Panc1 (cell line): ENCODE measurements around the gene CDH5. TPM values are rescaled to one million over a fixed set of nuclear protein-coding genes. Genes with fewer than 3 reads are reported as not detected.

Experiments used
- ATAC-seq: fragments of 200-7000 bp; cut with Tn5 transposase; 2 replicates; pipeline ENCODE4 v1.9.1; 2020; ENCODE audit warnings: mild to moderate bottlenecking, moderate library complexity
- BruUV-seq: library from RNA; stranded (reverse); fragments of 400-500 nt; replicated peaks from 2 replicates; lab custom pipeline; 2021; lab: Mats Ljungman, UMichigan
- CTCF ChIA-PET: fragments of 300-600 bp; sonication (Branson Sonifier 250); formaldehyde crosslinking; loops from one replicate; lab custom pipeline; 2022; ENCODE audit warnings: antibody characterized with exemption; lab: Charles Lee
- POLR2A ChIA-PET: fragments of 300-600 bp; sonication (Branson Sonifier 250); formaldehyde crosslinking; loops from one replicate; lab custom pipeline; 2022; ENCODE audit warnings: antibody characterized with exemption; lab: Charles Lee
- DNase-seq: peaks from one replicate; pipeline ENCODE4 v3.0.0-alpha.2; 2010; ENCODE audit warnings: low read depth, low spot score
- H3K27ac ChIP-seq: 2 replicates; pipeline ENCODE4 v1.5.1; 2011; ENCODE audit warnings: mild to moderate bottlenecking, low read length, inconsistent platforms
- H3K27me3 ChIP-seq: fragments of 200-500 bp; sonication (Bioruptor generic); 2 replicates; pipeline ENCODE4 v1.6.0; 2014; ENCODE audit warnings: low read length, inconsistent platforms; ENCODE audit not compliant: control insufficient read depth, insufficient read depth
- H3K36me3 ChIP-seq: fragments of 200-500 bp; sonication (Bioruptor generic); 2 replicates; pipeline ENCODE4 v1.5.1; 2014; ENCODE audit warnings: inconsistent platforms, mild to moderate bottlenecking, low read length, moderate library complexity; ENCODE audit not compliant: control insufficient read depth, insufficient read depth
- H3K4me1 ChIP-seq: 2 replicates; pipeline ENCODE4 v1.5.1; 2011; ENCODE audit warnings: inconsistent platforms, mild to moderate bottlenecking, low read length, moderate library complexity; ENCODE audit not compliant: control insufficient read depth, insufficient read depth
- H3K4me3 ChIP-seq, 2 experiments: 2 replicates each; pipeline ENCODE4 v1.5.1; 2011 to 2012; ENCODE audit warnings: low read depth in 2 of 2, low read length in 2 of 2, mild to moderate bottlenecking in 2 of 2, inconsistent platforms in 1 of 2, moderate library complexity in 1 of 2
- H3K9me3 ChIP-seq: fragments of 200-500 bp; sonication (Bioruptor generic); 2 replicates; pipeline ENCODE4 v1.5.1; 2014; ENCODE audit warnings: low read depth, mild to moderate bottlenecking, inconsistent platforms, low read length, moderate library complexity; ENCODE audit not compliant: control insufficient read depth, insufficient read depth
- CTCF ChIP-seq: fragments of 450-650 bp; IDR thresholded peaks from 2 replicates; pipeline ENCODE4 v1.5.1; 2017; ENCODE audit warnings: mild to moderate bottlenecking
- POLR2AphosphoS5 ChIP-seq: IDR thresholded peaks from 2 replicates; pipeline ENCODE4 v1.6.1; 2012; ENCODE audit warnings: mild to moderate bottlenecking, low read depth, low read length, moderate library complexity
- REST ChIP-seq, 2 experiments: IDR thresholded peaks; 2 replicates each; pipeline ENCODE4 v1.6.1; 2011 to 2012; ENCODE audit warnings: low read depth in 2 of 2, control low read depth in 1 of 2, low read length in 1 of 2, mild to moderate bottlenecking in 1 of 2, moderate library complexity in 1 of 2; ENCODE audit not compliant: insufficient read depth in 1 of 2
- SIN3A ChIP-seq: IDR thresholded peaks from 2 replicates; pipeline ENCODE4 v1.6.1; 2012; ENCODE audit warnings: low read depth, mild to moderate bottlenecking, low read length, moderate library complexity, borderline replicate concordance; ENCODE audit not compliant: insufficient read depth
- TCF7L2 ChIP-seq: IDR thresholded peaks from 2 replicates; pipeline ENCODE4 v1.6.1; 2011; ENCODE audit warnings: mild to moderate bottlenecking, low read depth, low read length, inconsistent platforms
- in situ Hi-C: cut with HindIII; loops from 2 replicates; pipeline ENCODE4 v1.10.0; 2016; ENCODE audit warnings: low sequenced_read_pairs, low pct_unique_long_range_greater_than_20kb
- intact Hi-C: fragments of 100-400 bp; cut with micrococcal nuclease; formaldehyde crosslinking; loops from one replicate; pipeline ENCODE4 v1.10.0; 2022; ENCODE audit not compliant: unreplicated experiment
- total RNA-seq: library from RNA; stranded (reverse); gene quantifications from one replicate; pipeline ENCODE4 v1.2.1, GENCODE V29; 2021; ENCODE audit not compliant: unreplicated experiment

Gene CDH5
- total RNA-seq, 1 experiment from 2014 or later = 0.18 TPM

- no peaks in the 10 kb centered on the region for H3K36me3 ChIP-seq
- BruUV-seq = no TSS peak
- TF ChIP-seq POLR2AphosphoS5 (no peak), REST (IDR thresholded peaks at IDR 0.05; ENCODE audit: insufficient read depth in 1 of 2, low read depth in 2 of 2, low read length in 1 of 2) (no peak), SIN3A (no peak), TCF7L2 (no peak), CTCF (no peak)
- H3K27ac ChIP-seq = no peak overlapping the region
- in situ Hi-C loops (no loop called here), intact Hi-C loops (no loop called here)
- H3K4me1 ChIP-seq = no peaks in the 10 kb centered on the region
- H3K27me3 ChIP-seq = no peaks in the 10 kb centered on the region
- ChIA-PET POLR2A (interaction anchor here (0.8 kb wide), 1 partner anchor 1189 kb away, joined by 4 read pairs; no protein-coding TSS in a partner anchor), CTCF (interaction anchor here (0.6 kb wide), 1 partner anchor 169 kb away, joined by 8 read pairs; no protein-coding TSS in a partner anchor)
- ATAC-seq (no peak), DNase-seq (no peak)
- no peak overlapping the region for H3K4me3 ChIP-seq
- H3K9me3 ChIP-seq = no peaks in the 10 kb centered on the region
Observed at GRCh38 chr16:66370786-66371684, 4.5 kb downstream of the CDH5 start.

GRCh38 chr16:66372078-66372897 is 5.8 kb downstream of the CDH5 start:
- Histone ChIP-seq H3K9me3 (no peaks in the 10 kb centered on the region), H3K27me3 (no peaks in the 10 kb centered on the region), H3K4me1 (no peaks in the 10 kb centered on the region), H3K27ac (no peak overlapping the region), H3K36me3 (no peaks in the 10 kb centered on the region), H3K4me3 (no peak overlapping the region)
- in situ Hi-C loops = no loop called here
- TF ChIP-seq SIN3A (no peak), REST (IDR thresholded peaks at IDR 0.05; ENCODE audit: insufficient read depth in 1 of 2, low read depth in 2 of 2, low read length in 1 of 2) (no peak), TCF7L2 (no peak), CTCF (no peak), POLR2AphosphoS5 (no peak)
- no peak for ATAC-seq
- POLR2A ChIA-PET = no interaction called here
- CTCF ChIA-PET = no interaction called here
- no peak for DNase-seq
- intact Hi-C loops = no loop called here
- no TSS peak for BruUV-seq
